Trophoblast cell (in vitro differentiated cells and primary cell): ENCODE data around the gene HTRA3.

Source experiments
- DNase-seq, 2 donors: peaks; one replicate each; pipeline ENCODE4 v3.0.0-alpha.2; 2016
- H2AFZ ChIP-seq: 2 replicates; pipeline ENCODE4 v1.6.1; 2013; ENCODE audit warnings: low read length, moderate library complexity, mild to moderate bottlenecking; ENCODE audit not compliant: insufficient read depth, poor library complexity
- H2AK5ac ChIP-seq: 2 replicates; pipeline ENCODE4 v1.6.1; 2013; ENCODE audit warnings: mild to moderate bottlenecking, low read length
- H2BK120ac ChIP-seq: 2 replicates; pipeline ENCODE4 v1.6.1; 2013; ENCODE audit warnings: low read length, mild to moderate bottlenecking, moderate library complexity; ENCODE audit not compliant: insufficient read depth, poor library complexity
- H2BK12ac ChIP-seq: 2 replicates; pipeline ENCODE4 v1.6.1; 2013; ENCODE audit warnings: mild to moderate bottlenecking, low read length, moderate library complexity
- H2BK5ac ChIP-seq: 2 replicates; pipeline ENCODE4 v1.6.1; 2013; ENCODE audit warnings: low read length, low read depth, moderate library complexity, mild to moderate bottlenecking; ENCODE audit not compliant: poor library complexity
- H3K14ac ChIP-seq: 2 replicates; pipeline ENCODE4 v1.6.1; 2013; ENCODE audit warnings: mild to moderate bottlenecking, low read length
- H3K18ac ChIP-seq: 2 replicates; pipeline ENCODE4 v1.6.1; 2013; ENCODE audit warnings: mild to moderate bottlenecking, low read length
- H3K23ac ChIP-seq: 2 replicates; pipeline ENCODE4 v1.6.1; 2013; ENCODE audit warnings: low read length
- H3K27ac ChIP-seq: 2 replicates; pipeline ENCODE4 v1.5.1; 2013; ENCODE audit warnings: low read depth, mild to moderate bottlenecking, inconsistent platforms, low read length, moderate library complexity
- H3K27me3 ChIP-seq: 2 replicates; pipeline ENCODE4 v1.6.1; 2013; ENCODE audit warnings: inconsistent platforms, mild to moderate bottlenecking, low read length, moderate library complexity; ENCODE audit not compliant: insufficient read depth
- H3K36me3 ChIP-seq, 2 experiments: 1 replicate in 1 of 2; 2 replicates in 1 of 2; pipeline ENCODE4 v1.6.1; 2013; ENCODE audit warnings: low read length in 2 of 2, mild to moderate bottlenecking in 2 of 2, moderate library complexity in 1 of 2; ENCODE audit not compliant: insufficient read depth in 2 of 2, control insufficient read depth in 1 of 2
- H3K4ac ChIP-seq: 2 replicates; pipeline ENCODE4 v1.6.1; 2013; ENCODE audit warnings: low read depth, mild to moderate bottlenecking, low read length, moderate library complexity
- H3K4me1 ChIP-seq, 2 experiments: 1 replicate in 1 of 2; 2 replicates in 1 of 2; pipeline ENCODE4 v1.6.1; 2013; ENCODE audit warnings: low read length in 2 of 2, mild to moderate bottlenecking in 2 of 2, moderate library complexity in 1 of 2; ENCODE audit not compliant: insufficient read depth in 2 of 2, control insufficient read depth in 1 of 2
- H3K4me2 ChIP-seq: 2 replicates; pipeline ENCODE4 v1.6.1; 2013; ENCODE audit warnings: inconsistent platforms, mild to moderate bottlenecking, low read length, moderate library complexity
- H3K4me3 ChIP-seq: 2 replicates; pipeline ENCODE4 v1.5.1; 2013; ENCODE audit warnings: mild to moderate bottlenecking, low read depth, low read length, inconsistent platforms
- H3K79me1 ChIP-seq: one replicate; pipeline ENCODE4 v1.6.1; 2013; ENCODE audit warnings: low read length
- H3K79me2 ChIP-seq: 2 replicates; pipeline ENCODE4 v1.6.1; 2013; ENCODE audit warnings: low read length, mild to moderate bottlenecking; ENCODE audit not compliant: control insufficient read depth, insufficient read depth, poor library complexity
- H3K9ac ChIP-seq: 2 replicates; pipeline ENCODE4 v1.6.1; 2013; ENCODE audit warnings: mild to moderate bottlenecking, low read length
- H3K9me3 ChIP-seq: 2 replicates; pipeline ENCODE4 v1.6.1; 2013; ENCODE audit warnings: low read depth, mild to moderate bottlenecking, control low read depth, inconsistent platforms, low read length; ENCODE audit not compliant: insufficient read depth
- H4K12ac ChIP-seq: 2 replicates; pipeline ENCODE4 v1.6.1; 2013; ENCODE audit warnings: low read depth, mild to moderate bottlenecking, low read length, moderate library complexity
- H4K8ac ChIP-seq: 2 replicates; pipeline ENCODE4 v1.6.1; 2013; ENCODE audit warnings: low read depth, mild to moderate bottlenecking, low read length, moderate library complexity
- H4K91ac ChIP-seq: one replicate; pipeline ENCODE4 v1.6.1; 2013; ENCODE audit warnings: low read depth, mild to moderate bottlenecking, low read length, moderate library complexity
- WGBS: extraction: QIAGEN DNeasy Blood & Tissue Kit; methylation state at CpG from one replicate; pipeline ENCODE4 v1.1.7; 2013; ENCODE audit warnings: missing lambda C conversion rate; ENCODE audit not compliant: insufficient read length, insufficient coverage; ENCODE audit errors: extremely low coverage; 5-methylcytosine and 5-hydroxymethylcytosine counted together

The HTRA3 gene

DNA sequence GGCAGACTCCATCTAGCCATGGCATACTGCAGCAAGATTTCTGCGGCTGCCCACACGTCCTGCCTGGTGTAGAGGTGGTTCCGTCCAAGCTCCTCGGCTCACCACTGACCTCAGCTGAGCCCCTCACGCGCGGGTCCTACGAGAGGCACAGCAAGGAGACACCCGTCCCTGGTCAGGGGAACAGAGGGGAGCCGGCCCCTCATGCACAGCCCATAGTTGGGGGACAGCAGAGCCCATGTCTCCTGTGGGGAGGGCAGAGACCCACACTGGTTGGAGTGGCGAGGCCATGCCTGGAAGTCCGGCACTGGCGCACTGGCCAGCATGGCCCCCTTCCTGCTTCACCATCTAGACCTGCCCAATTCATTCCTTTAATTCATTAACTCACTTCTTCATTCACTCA, 80.8 kb downstream of the HTRA3 start:
- no CpG with 5 or more reads among the region's 13 CpGs for WGBS
- H3K4me3 ChIP-seq, result no peak overlapping the region
- H3K18ac ChIP-seq, result no peak overlapping the region
- H3K79me2 ChIP-seq, result no peaks in the 10 kb centered on the region
- no peak overlapping the region for H4K8ac ChIP-seq
- H3K27me3 ChIP-seq, result no peaks in the 10 kb centered on the region
- H3K4ac ChIP-seq, result no peak overlapping the region
- H2BK12ac ChIP-seq, result no peak overlapping the region
- H3K36me3 ChIP-seq, result no peaks in the 10 kb centered on the region
- no peak overlapping the region for H4K12ac ChIP-seq
- H3K4me2 ChIP-seq, result no peak overlapping the region
- H3K27ac ChIP-seq, result no peak overlapping the region
- no peak overlapping the region for H2AFZ ChIP-seq
- H3K9me3 ChIP-seq, result no peaks in the 10 kb centered on the region
- H4K91ac ChIP-seq, result no peak overlapping the region
- no peak overlapping the region for H2BK120ac ChIP-seq
- no peak overlapping the region for H3K9ac ChIP-seq
- peaks cover 2 to 5% of the 10 kb centered on the region in 2 experiments for H3K4me1 ChIP-seq
- H3K14ac ChIP-seq, result no peak overlapping the region
- no peak overlapping the region for H3K23ac ChIP-seq
- no peak overlapping the region for H2BK5ac ChIP-seq
- no peaks in the 10 kb centered on the region for H3K79me1 ChIP-seq
- H2AK5ac ChIP-seq, result peak overlapping the region; percentile 35
- no peak for DNase-seq

DNA sequence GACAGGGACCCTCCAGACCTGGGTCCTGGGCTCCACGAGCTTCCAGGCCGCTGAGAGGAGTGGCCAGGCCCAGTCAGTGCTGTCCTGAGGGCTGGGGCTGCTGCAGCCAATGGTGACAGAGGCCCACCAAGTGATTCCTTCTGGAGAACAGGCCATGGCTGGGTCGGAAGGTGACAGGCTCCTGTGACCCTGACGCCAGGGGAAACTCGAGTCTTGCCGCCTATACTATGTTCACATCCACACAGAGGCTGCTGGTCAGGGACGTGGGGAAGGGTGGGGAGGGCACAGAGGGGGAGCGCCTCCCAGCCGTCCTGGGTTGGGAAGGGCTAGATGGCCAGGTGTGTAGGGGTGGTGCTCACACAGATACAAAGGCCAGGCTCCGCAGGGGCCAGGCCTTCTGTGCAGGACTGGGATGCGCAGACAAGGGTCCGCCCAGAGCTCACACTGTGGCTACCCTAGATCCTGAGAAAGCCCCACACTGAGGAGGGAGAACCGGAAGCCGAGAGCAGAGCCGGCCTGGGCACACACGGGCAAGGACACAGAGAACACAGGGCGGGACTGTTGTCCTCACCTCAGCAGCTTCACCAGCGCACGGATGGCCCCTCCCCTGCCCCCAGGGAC, 81.4 kb downstream of the HTRA3 start:
- no peaks in the 10 kb centered on the region for H3K27me3 ChIP-seq

DNA sequence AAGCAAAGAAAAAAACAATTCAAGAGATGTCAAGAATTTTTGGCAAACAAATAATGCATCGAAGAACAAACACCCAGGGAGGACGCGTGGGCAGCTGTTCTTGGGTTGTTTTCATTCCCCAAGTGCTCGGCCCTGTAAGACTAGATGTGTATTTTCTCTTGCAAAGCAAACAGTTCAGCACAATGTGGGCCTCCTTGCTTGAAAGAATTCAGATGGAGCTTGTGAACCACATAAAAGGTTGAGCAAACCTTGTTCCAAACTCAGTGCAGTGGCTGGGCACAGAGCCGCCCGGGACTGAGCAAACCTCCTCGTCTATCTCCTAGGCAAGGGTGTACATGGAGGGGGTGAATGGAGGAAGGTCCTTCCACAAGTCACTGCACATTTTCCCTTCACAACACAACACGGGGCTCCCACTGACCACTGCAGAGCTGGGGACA, 82.4 kb downstream of the HTRA3 start:
- Histone ChIP-seq H2BK12ac (no peak overlapping the region), H2AFZ (no peak overlapping the region), H3K4me2 (no peak overlapping the region), H3K18ac (no peak overlapping the region), H3K27ac (no peak overlapping the region), H4K12ac (no peak overlapping the region), H3K9me3 (peaks cover 2% of the 10 kb centered on the region), H3K27me3 (no peaks in the 10 kb centered on the region), H2AK5ac (no peak overlapping the region), H3K79me1 (no peaks in the 10 kb centered on the region), H3K79me2 (no peaks in the 10 kb centered on the region), H3K23ac (no peak overlapping the region), H2BK5ac (no peak overlapping the region), H3K9ac (no peak overlapping the region), H3K14ac (no peak overlapping the region), H3K36me3 (no peaks in the 10 kb centered on the region), H2BK120ac (no peak overlapping the region), H3K4me1 (peaks cover under 1 to 11% of the 10 kb centered on the region in 2 experiments), H3K4me3 (no peak overlapping the region), H4K91ac (no peak overlapping the region), H3K4ac (no peak overlapping the region), H4K8ac (no peak overlapping the region)
- DNase-seq, result no peak
- no CpG with 5 or more reads among the region's 8 CpGs for WGBS

More for the DNA sequence above, 81.4 kb downstream of the HTRA3 start:
- Histone ChIP-seq H2BK120ac (no peak overlapping the region), H3K18ac (no peak overlapping the region), H3K4me1 (peaks cover 2 to 7% of the 10 kb centered on the region in 2 experiments), H2AK5ac (peak overlapping the region; percentile 28), H4K8ac (no peak overlapping the region), H3K4me2 (no peak overlapping the region), H4K91ac (no peak overlapping the region), H3K4me3 (no peak overlapping the region), H2BK5ac (no peak overlapping the region), H3K4ac (no peak overlapping the region), H3K23ac (no peak overlapping the region), H3K79me1 (no peaks in the 10 kb centered on the region), H3K27ac (no peak overlapping the region), H3K36me3 (no peaks in the 10 kb centered on the region), H3K9ac (no peak overlapping the region), H4K12ac (no peak overlapping the region), H3K79me2 (no peaks in the 10 kb centered on the region), H3K14ac (no peak overlapping the region), H3K9me3 (no peaks in the 10 kb centered on the region), H2AFZ (no peak overlapping the region), H2BK12ac (no peak overlapping the region)
- DNase-seq, result no peak
- WGBS, result no CpG with 5 or more reads among the region's 19 CpGs

DNA sequence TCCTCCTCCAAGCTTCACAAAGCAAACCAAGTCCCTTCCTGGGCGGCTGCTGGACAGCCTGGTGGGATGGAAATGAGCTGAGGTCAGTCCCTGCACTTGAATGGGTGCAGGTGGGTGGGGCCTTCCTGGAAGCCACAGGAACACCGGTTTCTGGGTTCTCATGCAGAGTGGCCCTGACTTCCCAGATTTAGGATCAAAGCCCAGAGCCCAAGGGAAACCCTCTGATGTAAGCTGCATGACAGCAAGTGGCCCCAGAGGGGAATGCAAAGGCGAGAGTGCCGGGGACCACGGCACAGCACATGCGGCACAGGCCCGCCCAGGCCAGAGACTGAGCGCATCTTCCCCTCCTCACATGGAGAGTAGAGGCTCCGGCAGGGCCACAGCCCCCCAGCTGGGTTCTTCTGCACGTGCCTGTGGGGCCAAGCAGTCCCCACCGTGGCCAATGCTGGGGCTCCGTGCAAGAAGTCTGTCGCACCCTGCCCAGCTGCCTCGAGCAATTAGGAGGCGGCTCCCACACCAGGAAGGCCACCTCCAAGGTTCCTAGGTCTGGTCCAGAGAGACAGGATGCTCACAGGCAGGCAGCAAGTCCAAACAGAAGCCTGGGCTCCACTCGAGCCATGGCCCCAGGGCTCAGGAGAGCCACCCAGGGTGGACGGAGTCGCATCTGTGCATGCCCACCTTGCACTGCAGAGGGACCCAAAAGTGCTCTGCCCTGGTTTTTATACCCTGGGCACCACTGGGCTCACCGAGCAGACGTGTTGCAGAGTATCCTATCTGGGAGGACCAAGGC, 83.0 kb downstream of the HTRA3 start:
- Histone ChIP-seq H3K4ac (no peak overlapping the region), H3K79me1 (no peaks in the 10 kb centered on the region), H2BK120ac (no peak overlapping the region), H2AK5ac (no peak overlapping the region), H3K36me3 (no peaks in the 10 kb centered on the region), H3K4me1 (peaks cover 1 to 15% of the 10 kb centered on the region in 2 experiments), H3K79me2 (no peaks in the 10 kb centered on the region), H3K9me3 (peaks cover 2% of the 10 kb centered on the region), H3K23ac (no peak overlapping the region), H3K4me2 (no peak overlapping the region), H3K4me3 (no peak overlapping the region), H3K9ac (no peak overlapping the region), H2BK5ac (no peak overlapping the region), H3K18ac (no peak overlapping the region), H4K8ac (no peak overlapping the region), H3K14ac (no peak overlapping the region), H4K91ac (no peak overlapping the region), H2AFZ (no peak overlapping the region), H2BK12ac (no peak overlapping the region), H4K12ac (no peak overlapping the region), H3K27ac (no peak overlapping the region), H3K27me3 (no peaks in the 10 kb centered on the region)
- no peak for DNase-seq
- no CpG with 5 or more reads among the region's 20 CpGs for WGBS
